IMR-90 (cell line): ENCODE data around the gene HLA-DPA1. TPM values are rescaled to one million over a fixed set of nuclear protein-coding genes. Genes with fewer than 3 reads are reported as not detected.

Experiments used
- ATAC-seq: fragments of 200-7000 bp; cut with Tn5 transposase; 2 replicates; pipeline ENCODE4 v1.9.1; 2020; ENCODE audit warnings: low read depth, mild to moderate bottlenecking, moderate library complexity
- BruUV-seq: library from RNA; stranded (reverse); fragments of 400-500 nt; replicated peaks from 2 replicates; lab custom pipeline; 2021; lab: Mats Ljungman, UMichigan
- CTCF ChIA-PET: fragments of 300-600 bp; formaldehyde crosslinking; extraction: SDS; loops from one replicate; lab custom pipeline; 2021; ENCODE audit warnings: antibody characterized with exemption; lab: Yijun Ruan, JAX
- POLR2A ChIA-PET: fragments of 300-600 bp; sonication (Branson Sonifier 250); formaldehyde crosslinking; loops from one replicate; lab custom pipeline; 2022; ENCODE audit warnings: antibody characterized with exemption; ENCODE audit not compliant: unreplicated experiment; lab: Charles Lee
- DNase-seq: peaks from one replicate; pipeline ENCODE4 v3.0.0; 2013
- H2AFZ ChIP-seq: replicated peaks from 2 replicates; pipeline ENCODE3; 2013; ENCODE audit warnings: low read length, mild to moderate bottlenecking; ENCODE audit not compliant: poor library complexity
- H2AK5ac ChIP-seq: 2 replicates; pipeline ENCODE4 v1.6.1; 2013; ENCODE audit warnings: low read depth, low read length, inconsistent platforms
- H2AK9ac ChIP-seq: replicated peaks from 2 replicates; pipeline ENCODE3; 2013; ENCODE audit warnings: mild to moderate bottlenecking, low read depth, low read length, moderate library complexity; ENCODE audit not compliant: poor library complexity
- H2BK120ac ChIP-seq: 2 replicates; pipeline ENCODE4 v1.6.1; 2013; ENCODE audit warnings: low read depth, low read length, inconsistent platforms
- H2BK15ac ChIP-seq: 3 replicates; pipeline ENCODE4 v1.6.1; 2013; ENCODE audit warnings: low read depth, low read length, inconsistent platforms
- H2BK20ac ChIP-seq: 2 replicates; pipeline ENCODE4 v1.6.1; 2013; ENCODE audit warnings: low read depth, mild to moderate bottlenecking, inconsistent platforms, low read length, moderate library complexity
- H2BK5ac ChIP-seq: 2 replicates; pipeline ENCODE4 v1.6.1; 2013; ENCODE audit warnings: mild to moderate bottlenecking, low read depth, low read length, inconsistent platforms; ENCODE audit not compliant: poor library complexity, severe bottlenecking
- H3K14ac ChIP-seq: replicated peaks from 2 replicates; pipeline ENCODE4 v1.6.1; 2013; ENCODE audit warnings: low read depth, low read length, inconsistent platforms
- H3K18ac ChIP-seq: 2 replicates; pipeline ENCODE4 v1.6.1; 2013; ENCODE audit warnings: low read depth, low read length, control low read depth
- H3K23ac ChIP-seq: 2 replicates; pipeline ENCODE4 v1.6.1; 2013; ENCODE audit warnings: low read depth, low read length, inconsistent platforms
- H3K27ac ChIP-seq: 2 replicates; pipeline ENCODE4 v1.5.1; 2013; ENCODE audit warnings: mild to moderate bottlenecking, control low read depth, low read length; ENCODE audit not compliant: insufficient read depth
- H3K27me3 ChIP-seq: 2 replicates; pipeline ENCODE4 v1.6.1; 2013; ENCODE audit warnings: low read length; ENCODE audit not compliant: control insufficient read depth, insufficient read depth
- H3K36me3 ChIP-seq: 2 replicates; pipeline ENCODE4 v1.6.1; 2013; ENCODE audit warnings: low read length, mixed read lengths; ENCODE audit not compliant: control insufficient read depth, insufficient read depth
- H3K4ac ChIP-seq: 2 replicates; pipeline ENCODE4 v1.6.1; 2013; ENCODE audit warnings: low read depth, low read length, inconsistent platforms
- H3K4me1 ChIP-seq: 2 replicates; pipeline ENCODE4 v1.6.1; 2013; ENCODE audit warnings: low read length, mixed read lengths; ENCODE audit not compliant: control insufficient read depth, insufficient read depth
- H3K4me2 ChIP-seq: 2 replicates; pipeline ENCODE4 v1.6.1; 2013; ENCODE audit warnings: low read depth, mild to moderate bottlenecking, control low read depth, low read length, moderate library complexity
- H3K4me3 ChIP-seq: 2 replicates; pipeline ENCODE4 v1.5.1; 2013; ENCODE audit warnings: low read depth, mild to moderate bottlenecking, control low read depth, low read length, moderate library complexity; ENCODE audit not compliant: insufficient read depth
- H3K56ac ChIP-seq: 2 replicates; pipeline ENCODE4 v1.6.1; 2013; ENCODE audit warnings: low read length, inconsistent platforms; ENCODE audit not compliant: insufficient read depth; ENCODE audit errors: extremely low read depth
- H3K79me1 ChIP-seq, 2 experiments: 2 replicates each; pipeline ENCODE4 v1.6.1; 2013; ENCODE audit warnings: low read length in 2 of 2, inconsistent platforms in 1 of 2, low read depth in 1 of 2
- H3K9ac ChIP-seq: 2 replicates; pipeline ENCODE4 v1.6.1; 2013; ENCODE audit warnings: low read depth, low read length, control low read depth
- H3K9me1 ChIP-seq: 2 replicates; pipeline ENCODE4 v1.6.1; 2013; ENCODE audit warnings: low read length, inconsistent platforms; ENCODE audit not compliant: insufficient read depth
- H3K9me3 ChIP-seq: 2 replicates; pipeline ENCODE4 v1.6.1; 2013; ENCODE audit warnings: low read length; ENCODE audit not compliant: control insufficient read depth, insufficient read depth
- H4K20me1 ChIP-seq: 2 replicates; pipeline ENCODE4 v1.6.1; 2013; ENCODE audit warnings: low read length, inconsistent platforms; ENCODE audit not compliant: insufficient read depth
- H4K5ac ChIP-seq: 2 replicates; pipeline ENCODE4 v1.6.1; 2013; ENCODE audit warnings: mild to moderate bottlenecking, low read depth, low read length, control low read depth
- H4K8ac ChIP-seq, 2 experiments: 2 replicates each; pipeline ENCODE4 v1.6.1; 2013; ENCODE audit warnings: low read depth in 2 of 2, low read length in 2 of 2, control low read depth in 1 of 2, inconsistent platforms in 1 of 2
- H4K91ac ChIP-seq: 2 replicates; pipeline ENCODE4 v1.6.1; 2013; ENCODE audit warnings: low read depth, low read length, inconsistent platforms; ENCODE audit not compliant: insufficient read depth
- CEBPB ChIP-seq: IDR thresholded peaks from 2 replicates; pipeline ENCODE4 v1.6.1; 2012; ENCODE audit warnings: low read depth, low read length, improper control_type of control experiment
- CHD1 ChIP-seq: IDR thresholded peaks from 2 replicates; pipeline ENCODE4 v1.6.1; 2012; ENCODE audit warnings: low read depth, low read length, improper control_type of control experiment
- ELK1 ChIP-seq: fragments of 150-350 bp; IDR thresholded peaks from 2 replicates; pipeline ENCODE4 v1.6.1; 2016; ENCODE audit warnings: low read depth, mild to moderate bottlenecking, low read length, moderate library complexity, borderline replicate concordance
- FOS ChIP-seq: fragments of 150-350 bp; IDR thresholded peaks from 2 replicates; pipeline ENCODE4 v1.6.1; 2016; ENCODE audit warnings: low read depth, low read length
- MAFK ChIP-seq: IDR thresholded peaks from 2 replicates; pipeline ENCODE4 v1.6.1; 2012; ENCODE audit warnings: low read depth, low read length, improper control_type of control experiment
- MAZ ChIP-seq: IDR thresholded peaks from 2 replicates; pipeline ENCODE4 v1.6.1; 2012; ENCODE audit warnings: low read depth, mild to moderate bottlenecking, low read length, improper control_type of control experiment, moderate library complexity, borderline replicate concordance
- MXI1 ChIP-seq: IDR thresholded peaks from 2 replicates; pipeline ENCODE4 v1.6.1; 2012; ENCODE audit warnings: low read depth, mild to moderate bottlenecking, low read length, moderate library complexity, borderline replicate concordance
- NFE2L2 ChIP-seq: fragments of 150-350 bp; IDR thresholded peaks from 2 replicates; pipeline ENCODE4 v1.6.1; 2016; ENCODE audit warnings: low read depth, mild to moderate bottlenecking, low read length
- POLR2A ChIP-seq: IDR thresholded peaks from 2 replicates; pipeline ENCODE4 v1.6.1; 2012; ENCODE audit warnings: mild to moderate bottlenecking, low read depth, low read length
- RCOR1 ChIP-seq: IDR thresholded peaks from 2 replicates; pipeline ENCODE4 v1.6.1; 2012; ENCODE audit warnings: mild to moderate bottlenecking, low read length, improper control_type of control experiment; ENCODE audit not compliant: insufficient replicate concordance
- RFX5 ChIP-seq: IDR thresholded peaks from 2 replicates; pipeline ENCODE4 v1.8.0; 2012; ENCODE audit warnings: low read depth, mild to moderate bottlenecking, low read length, moderate library complexity
- SMC3 ChIP-seq: fragments of 150-350 bp; IDR thresholded peaks from 2 replicates; pipeline ENCODE4 v1.6.1; 2016; ENCODE audit warnings: low read depth, mild to moderate bottlenecking, antibody characterized with exemption, low read length, moderate library complexity
- USF2 ChIP-seq: fragments of 150-350 bp; IDR thresholded peaks from 2 replicates; pipeline ENCODE4 v1.6.1; 2017; ENCODE audit warnings: mild to moderate bottlenecking, antibody characterized with exemption, low read length, low read depth
- WGBS, 2 experiments: methylation state at CpG; one replicate each; pipeline versions ENCODE4 v1.1.5 to v1.1.7; 2013; ENCODE audit warnings: missing lambda C conversion rate in 2 of 2; ENCODE audit not compliant: insufficient read length in 1 of 2; ENCODE audit errors: extremely low coverage in 2 of 2; 5-methylcytosine and 5-hydroxymethylcytosine counted together
- dilution Hi-C: fragments of 300-500 bp; cut with HindIII; formaldehyde crosslinking; loops from one replicate; pipeline ENCODE4 v1.14.3; 2018; ENCODE audit warnings: low sequenced_read_pairs; ENCODE audit not compliant: unreplicated experiment
- in situ Hi-C: fragments of 300-500 bp; cut with MboI; formaldehyde crosslinking; loops from 3 replicates; pipeline ENCODE4 v1.14.3; 2019; ENCODE audit warnings: low sequenced_read_pairs, inconsistent platforms, mixed read lengths
- intact Hi-C: fragments of 100-400 bp; cut with micrococcal nuclease; formaldehyde crosslinking; loops from 2 replicates; pipeline ENCODE4 v1.10.0; 2022
- polyA plus RNA-seq, 3 experiments: library from polyadenylated mRNA; depleted of rRNA; stranded (reverse); fragments of >200 nt; gene quantifications; 2 replicates each; pipeline ENCODE4 v1.2.3, GENCODE V29; 2012; ENCODE audit warnings: low replicate concordance in 1 of 3
- total RNA-seq: library from RNA; depleted of rRNA; stranded (reverse); fragments of >200 nt; gene quantifications from 2 replicates; pipeline ENCODE4 v1.2.3, GENCODE V29; 2012
- TF ChIP-seq, protein P1 (sequence below): conservative IDR thresholded peaks from 2 replicates; pipeline ENCODE4 v1.5.1; 2012; ENCODE audit warnings: mild to moderate bottlenecking, low read depth, low read length, improper control_type of control experiment

The HLA-DPA1 gene
- total and polyA plus RNA-seq, 2 of the 4 experiments (the other 2 are of a cell fraction): not detected

DNA sequence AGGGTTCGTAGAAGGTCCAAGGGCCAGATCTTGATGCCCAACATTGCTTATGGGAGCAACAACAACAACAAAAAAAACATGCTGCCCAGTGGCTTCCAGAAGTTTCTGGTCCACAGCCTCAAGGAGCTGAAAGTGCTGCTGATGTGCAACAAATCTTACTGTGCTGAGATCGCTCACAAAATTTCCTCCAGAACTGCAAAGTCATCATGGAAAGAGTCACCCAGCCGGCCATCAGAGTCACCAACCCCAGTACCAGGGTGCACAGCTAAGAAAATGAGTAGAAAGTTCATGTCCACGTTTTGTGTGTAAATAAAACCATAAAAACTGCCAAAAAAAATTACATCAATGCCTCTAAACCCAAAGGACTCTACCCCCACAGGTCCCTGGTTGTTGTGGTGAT is 6.1 kb upstream of the HLA-DPA1 start:
- DNase-seq: no peak
- no peaks in the 10 kb centered on the region for H3K9me3 ChIP-seq
- H2BK5ac ChIP-seq: no peak overlapping the region
- no peak for ATAC-seq
- no peak overlapping the region for H4K5ac ChIP-seq
- no peaks in the 10 kb centered on the region; the same call in 1 of the 2 replicates for H3K4me1 ChIP-seq
- no peak overlapping the region for H2AK9ac ChIP-seq
- no peak overlapping the region for H3K56ac ChIP-seq
- ChIA-PET CTCF (no interaction called here), POLR2A (no interaction called here)
- dilution Hi-C loops: no loop called here
- no peak overlapping the region for H3K4me2 ChIP-seq
- H3K4ac ChIP-seq: no peak overlapping the region
- H2AFZ ChIP-seq: peak overlapping the region; percentile 43
- intact Hi-C loops: no loop called here
- no peak overlapping the region for H3K27ac ChIP-seq
- H3K23ac ChIP-seq: no peak overlapping the region
- H4K91ac ChIP-seq: no peak overlapping the region
- TF ChIP-seq CHD1: no peak
- no peak for TF ChIP-seq FOS
- TF ChIP-seq USF2: no peak
- no peak for TF ChIP-seq ELK1
- TF ChIP-seq MXI1: no peak
- TF ChIP-seq RFX5: no peak
- no peak for TF ChIP-seq CEBPB
- TF ChIP-seq, protein P1, sequence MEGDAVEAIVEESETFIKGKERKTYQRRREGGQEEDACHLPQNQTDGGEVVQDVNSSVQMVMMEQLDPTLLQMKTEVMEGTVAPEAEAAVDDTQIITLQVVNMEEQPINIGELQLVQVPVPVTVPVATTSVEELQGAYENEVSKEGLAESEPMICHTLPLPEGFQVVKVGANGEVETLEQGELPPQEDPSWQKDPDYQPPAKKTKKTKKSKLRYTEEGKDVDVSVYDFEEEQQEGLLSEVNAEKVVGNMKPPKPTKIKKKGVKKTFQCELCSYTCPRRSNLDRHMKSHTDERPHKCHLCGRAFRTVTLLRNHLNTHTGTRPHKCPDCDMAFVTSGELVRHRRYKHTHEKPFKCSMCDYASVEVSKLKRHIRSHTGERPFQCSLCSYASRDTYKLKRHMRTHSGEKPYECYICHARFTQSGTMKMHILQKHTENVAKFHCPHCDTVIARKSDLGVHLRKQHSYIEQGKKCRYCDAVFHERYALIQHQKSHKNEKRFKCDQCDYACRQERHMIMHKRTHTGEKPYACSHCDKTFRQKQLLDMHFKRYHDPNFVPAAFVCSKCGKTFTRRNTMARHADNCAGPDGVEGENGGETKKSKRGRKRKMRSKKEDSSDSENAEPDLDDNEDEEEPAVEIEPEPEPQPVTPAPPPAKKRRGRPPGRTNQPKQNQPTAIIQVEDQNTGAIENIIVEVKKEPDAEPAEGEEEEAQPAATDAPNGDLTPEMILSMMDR: no peak
- TF ChIP-seq MAZ: no peak
- no peak for TF ChIP-seq POLR2A
- TF ChIP-seq MAFK: no peak
- no peak for TF ChIP-seq NFE2L2
- no peak for TF ChIP-seq SMC3
- no peak for TF ChIP-seq RCOR1
- H2BK120ac ChIP-seq: no peak overlapping the region
- H2BK20ac ChIP-seq: no peak overlapping the region
- no peak overlapping the region for H3K18ac ChIP-seq
- no peak overlapping the region for H3K14ac ChIP-seq
- no peak overlapping the region for H2BK15ac ChIP-seq
- H3K4me3 ChIP-seq: no peak overlapping the region
- H3K27me3 ChIP-seq: peaks cover 14% of the 10 kb centered on the region
- no peaks in the 10 kb centered on the region for H3K79me1 ChIP-seq
- in situ Hi-C loops: no loop called here
- no peak overlapping the region for H4K8ac ChIP-seq
- no peak overlapping the region for H2AK5ac ChIP-seq
- H3K36me3 ChIP-seq: no peaks in the 10 kb centered on the region
- H4K20me1 ChIP-seq: no peaks in the 10 kb centered on the region
- no peaks in the 10 kb centered on the region; the same call in 1 of the 2 replicates for H3K9me1 ChIP-seq
- no TSS peak for BruUV-seq
- no CpG with 5 or more reads among the region's 4 CpGs for WGBS, 2 experiments
- no peak overlapping the region for H3K9ac ChIP-seq
